ENCODE results near the gene TP53BP2. TPM values are rescaled to one million over a fixed set of nuclear protein-coding genes. Genes with fewer than 3 reads are reported as not detected.

The TP53BP2 gene
- total RNA-seq, 2 experiments from 2014 or later, result 21.1 to 21.7 TPM

- Histone ChIP-seq H3K9me2 (ENCODE audit: insufficient read depth, low read length) (no peaks in the 10 kb centered on the region), H3K79me2 (ENCODE audit: insufficient read depth, low read depth, low read length) (no peaks in the 10 kb centered on the region), H3K36me3 (ENCODE audit: insufficient read depth, low read length) (no peaks in the 10 kb centered on the region), H3K4me1 (ENCODE audit: insufficient read depth, low read length, poor library complexity, severe bottlenecking) (no peaks in the 10 kb centered on the region), H3K9me3 (ENCODE audit: low read length) (no peaks in the 10 kb centered on the region), H4K20me1 (ENCODE audit: insufficient read depth, low read length) (no peaks in the 10 kb centered on the region), H2AFZ (ENCODE audit: low read length) (no peak overlapping the region), H3K27ac (ENCODE audit: low read depth, low read length, poor library complexity, severe bottlenecking) (no peak overlapping the region), H3K4me2 (ENCODE audit: low read length) (no peak overlapping the region), H3K4me3 (ENCODE audit: low read depth, low read length, poor library complexity, severe bottlenecking) (no peak overlapping the region)
- intact Hi-C loops (cut with micrococcal nuclease; ENCODE audit: unreplicated experiment), result no loop called here
- TF ChIP-seq EZH2phosphoT487 (IDR thresholded peaks at IDR 0.05; ENCODE audit: borderline replicate concordance, low read depth, low read length) (no peak), CTCF (conservative IDR thresholded peaks at IDR 0.05; ENCODE audit: low read length) (no peak)
- ChIA-PET POLR2A (no interaction called here), CTCF (ENCODE audit: unreplicated experiment) (no interaction called here)
- BruUV-seq (replicated peaks), result no TSS peak
- DNase-seq (ENCODE audit: low spot score), result no peak
Observed at GRCh38 chr1:223765036-223765718, 80.6 kb downstream of the TP53BP2 start.

- no peaks in the 10 kb centered on the region for H3K9me3 ChIP-seq (ENCODE audit: low read length)
- POLR2A ChIA-PET, result no interaction called here
- no peaks in the 10 kb centered on the region for H4K20me1 ChIP-seq (ENCODE audit: insufficient read depth, low read length)
- CTCF ChIA-PET (ENCODE audit: unreplicated experiment), result no interaction called here
- DNase-seq (ENCODE audit: low spot score), result no peak
- no peak overlapping the region for H2AFZ ChIP-seq (ENCODE audit: low read length)
- intact Hi-C loops (cut with micrococcal nuclease; ENCODE audit: unreplicated experiment), result no loop called here
- H3K4me3 ChIP-seq (ENCODE audit: low read depth, low read length, poor library complexity, severe bottlenecking), result no peak overlapping the region
- no peaks in the 10 kb centered on the region for H3K9me2 ChIP-seq (ENCODE audit: insufficient read depth, low read length)
- BruUV-seq (replicated peaks), result no TSS peak
- no peak for TF ChIP-seq EZH2phosphoT487 (IDR thresholded peaks at IDR 0.05; ENCODE audit: borderline replicate concordance, low read depth, low read length)
- no peak for TF ChIP-seq CTCF (conservative IDR thresholded peaks at IDR 0.05; ENCODE audit: low read length)
- H3K4me1 ChIP-seq (ENCODE audit: insufficient read depth, low read length, poor library complexity, severe bottlenecking), result no peaks in the 10 kb centered on the region
- H3K36me3 ChIP-seq (ENCODE audit: insufficient read depth, low read length), result no peaks in the 10 kb centered on the region
- H3K79me2 ChIP-seq (ENCODE audit: insufficient read depth, low read depth, low read length), result no peaks in the 10 kb centered on the region
- no peak overlapping the region for H3K4me2 ChIP-seq (ENCODE audit: low read length)
- H3K27ac ChIP-seq (ENCODE audit: low read depth, low read length, poor library complexity, severe bottlenecking), result no peak overlapping the region
Observed at GRCh38 chr1:223763881-223764280, 81.9 kb downstream of the TP53BP2 start.

- Histone ChIP-seq H3K4me3 (ENCODE audit: low read depth, low read length, poor library complexity, severe bottlenecking) (no peak overlapping the region), H4K20me1 (ENCODE audit: insufficient read depth, low read length) (no peaks in the 10 kb centered on the region), H3K9me2 (ENCODE audit: insufficient read depth, low read length) (no peaks in the 10 kb centered on the region), H3K9me3 (ENCODE audit: low read length) (no peaks in the 10 kb centered on the region), H3K27ac (ENCODE audit: low read depth, low read length, poor library complexity, severe bottlenecking) (no peak overlapping the region), H3K79me2 (ENCODE audit: insufficient read depth, low read depth, low read length) (no peaks in the 10 kb centered on the region), H3K4me2 (ENCODE audit: low read length) (no peak overlapping the region), H2AFZ (ENCODE audit: low read length) (no peak overlapping the region), H3K36me3 (ENCODE audit: insufficient read depth, low read length) (no peaks in the 10 kb centered on the region), H3K4me1 (ENCODE audit: insufficient read depth, low read length, poor library complexity, severe bottlenecking) (no peaks in the 10 kb centered on the region)
- POLR2A ChIA-PET, result interaction anchor here (0.7 kb wide), 1 partner anchor 9 kb away, joined by 3 read pairs; no protein-coding TSS in a partner anchor
- CTCF ChIA-PET (ENCODE audit: unreplicated experiment), result no interaction called here
- BruUV-seq (replicated peaks), result no TSS peak
- TF ChIP-seq CTCF (conservative IDR thresholded peaks at IDR 0.05; ENCODE audit: low read length) (no peak), EZH2phosphoT487 (IDR thresholded peaks at IDR 0.05; ENCODE audit: borderline replicate concordance, low read depth, low read length) (no peak)
- intact Hi-C loops (cut with micrococcal nuclease; ENCODE audit: unreplicated experiment), result no loop called here
- DNase-seq (ENCODE audit: low spot score), result no peak
Observed at GRCh38 chr1:223763251-223763650, 82.5 kb downstream of the TP53BP2 start.

Data from OCI-LY7 (cell line).